Dermis blood vessel endothelial cell (primary cell): ENCODE data around the gene FOXD2. TPM values are rescaled to one million over a fixed set of nuclear protein-coding genes. Genes with fewer than 3 reads are reported as not detected.
A peak's percentile ranks its signal among the peaks of the same experiment; 100 is the strongest.

Experiments used
- DNase-seq: peaks from one replicate; pipeline ENCODE4 v3.0.0; 2010
- total RNA-seq: library from RNA; depleted of rRNA; stranded (reverse); fragments of >200 nt; gene quantifications from 2 replicates; pipeline ENCODE4 v1.2.3, GENCODE V29; 2014

FOXD2 gene
- total RNA-seq, 1 donor from 2014 or later, result under 0.01 TPM

DNA sequence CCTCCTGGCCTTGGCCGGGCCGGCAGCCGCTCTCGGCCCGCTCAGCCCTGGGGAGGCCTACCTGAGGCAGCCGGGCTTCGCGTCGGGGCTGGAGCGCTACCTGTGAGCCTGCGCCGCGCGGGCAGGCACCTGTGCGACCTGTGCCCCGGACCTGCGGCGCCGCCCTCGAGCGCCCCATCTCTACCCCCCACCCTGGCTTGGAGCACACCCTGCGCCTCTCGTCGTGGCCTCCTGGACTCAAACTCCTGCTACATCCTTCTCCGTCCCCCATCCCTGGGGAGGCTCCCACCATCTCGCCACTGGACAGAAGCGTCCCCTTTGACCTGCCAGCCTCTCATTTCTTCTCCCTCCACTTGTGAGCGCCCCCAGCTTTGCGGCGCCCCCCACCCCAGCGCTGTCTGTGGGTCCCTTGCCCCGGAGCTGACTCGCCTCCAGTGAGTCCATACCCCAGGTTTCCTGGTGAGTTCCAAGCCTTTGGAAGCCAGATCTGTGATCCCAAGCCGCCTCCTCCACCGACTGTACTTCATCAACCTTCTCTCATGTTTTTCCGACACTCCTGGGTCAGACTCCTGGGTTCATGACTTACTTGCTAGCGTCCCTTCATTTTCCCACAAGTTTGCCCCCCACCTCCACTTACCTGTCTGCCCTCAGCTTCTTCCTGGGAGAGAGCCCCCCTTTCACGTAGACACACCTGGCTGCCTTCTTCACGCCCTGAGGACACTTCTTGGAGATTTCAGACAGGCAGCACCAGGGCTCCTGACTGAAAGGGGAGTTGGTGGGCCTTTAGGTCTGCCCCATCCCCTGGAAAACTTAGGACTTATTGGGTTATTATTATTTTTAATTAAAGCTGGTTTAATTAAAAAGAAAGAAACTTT is 20.4 kb upstream of the FOXD2 start:
- no peak for DNase-seq

DNA sequence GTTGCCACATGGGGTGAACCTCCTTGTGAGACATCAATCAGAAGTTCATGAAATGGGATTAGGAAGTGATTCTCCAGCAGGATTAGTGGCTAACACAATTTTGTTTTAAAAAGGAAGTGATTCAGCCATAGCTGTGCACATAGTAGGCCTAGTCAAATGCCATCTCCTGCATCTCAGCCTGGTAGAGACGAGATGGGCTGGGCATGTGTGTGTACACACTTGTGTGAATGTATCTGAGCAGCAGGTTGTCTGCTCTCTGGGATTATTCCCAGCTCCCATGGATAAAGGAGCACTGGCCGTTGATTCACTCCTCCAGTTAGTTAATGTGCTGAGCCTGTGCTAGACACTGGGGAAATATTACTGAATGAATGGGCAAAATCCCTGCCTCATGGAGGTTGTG is 19.7 kb upstream of the FOXD2 start:
- DNase-seq, result no peak

DNA sequence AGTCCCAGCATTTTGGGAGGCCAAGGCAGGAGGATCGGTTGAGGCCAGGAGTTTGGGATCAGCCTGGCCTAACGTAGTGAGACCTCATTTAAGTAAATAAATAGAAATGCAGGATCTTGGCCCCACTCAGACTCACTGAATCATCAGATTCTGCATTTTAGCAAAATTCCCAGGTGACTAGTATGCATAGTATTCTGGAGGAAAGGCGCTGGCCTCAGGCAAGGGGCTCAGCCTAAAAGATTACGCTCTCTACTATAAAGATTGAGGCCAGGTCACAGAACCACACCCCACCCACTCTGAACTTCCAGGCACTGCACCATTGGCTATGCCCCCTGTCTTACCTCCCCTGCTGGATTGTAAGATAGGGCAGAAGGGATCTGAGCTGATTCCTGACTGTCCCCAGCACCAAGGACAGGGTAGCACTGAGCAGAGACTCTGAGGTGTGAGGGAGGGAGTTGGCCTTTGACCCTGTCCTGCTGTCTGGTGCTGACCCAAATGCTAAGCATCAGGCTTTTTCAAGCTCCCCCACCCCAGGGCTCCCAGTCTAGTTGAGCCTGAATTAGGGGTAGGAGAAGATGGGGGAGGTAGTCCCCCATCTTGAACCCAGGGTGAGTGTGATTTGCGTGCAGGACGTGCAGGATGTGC is 19.0 kb upstream of the FOXD2 start:
- no peak for DNase-seq

DNA sequence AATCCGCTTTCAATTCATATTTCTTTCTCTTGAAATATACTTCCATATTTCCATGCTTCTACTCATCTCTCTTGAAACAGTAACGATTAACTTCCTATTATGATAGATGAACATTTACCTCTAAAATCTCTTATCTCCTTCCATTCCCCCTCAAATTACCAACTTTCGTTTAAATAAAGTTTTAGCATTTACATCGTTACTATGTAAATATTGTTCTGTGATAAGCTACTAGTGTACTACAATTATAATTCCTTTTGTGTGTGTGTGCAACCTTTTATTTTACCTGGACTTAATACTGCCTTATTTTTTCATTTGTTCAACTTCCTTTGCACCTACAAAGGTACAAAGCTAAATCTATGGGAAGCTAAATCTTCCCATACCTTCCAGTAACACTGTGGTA is 17.3 kb upstream of the FOXD2 start:
- no peak for DNase-seq

DNA sequence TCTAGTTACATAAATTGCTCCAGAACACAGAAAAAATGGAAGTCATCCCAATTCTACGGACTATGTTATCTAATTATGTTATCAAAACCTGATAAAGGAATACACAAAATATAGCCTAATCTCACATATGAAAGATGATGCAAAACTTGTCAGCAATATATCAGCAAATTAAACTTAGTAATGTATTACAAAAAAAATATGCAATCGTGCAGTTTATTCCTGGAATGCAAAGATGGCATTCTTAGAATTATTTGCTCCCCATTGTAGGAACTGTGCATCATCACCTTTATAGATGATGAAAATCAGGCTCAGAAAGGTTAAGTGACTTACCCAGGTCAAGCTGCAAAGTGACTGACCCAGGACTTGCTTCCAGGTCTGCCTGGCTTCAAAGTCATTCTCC is 14.0 kb upstream of the FOXD2 start:
- DNase-seq, result no peak

- DNase-seq, result peak; percentile 64
Observed at GRCh38 chr1:47424336-47424982, 13.4 kb upstream of the FOXD2 start.

GRCh38 chr1:47431534-47431933 is 6.3 kb upstream of the FOXD2 start:
- DNase-seq, result no peak

DNA sequence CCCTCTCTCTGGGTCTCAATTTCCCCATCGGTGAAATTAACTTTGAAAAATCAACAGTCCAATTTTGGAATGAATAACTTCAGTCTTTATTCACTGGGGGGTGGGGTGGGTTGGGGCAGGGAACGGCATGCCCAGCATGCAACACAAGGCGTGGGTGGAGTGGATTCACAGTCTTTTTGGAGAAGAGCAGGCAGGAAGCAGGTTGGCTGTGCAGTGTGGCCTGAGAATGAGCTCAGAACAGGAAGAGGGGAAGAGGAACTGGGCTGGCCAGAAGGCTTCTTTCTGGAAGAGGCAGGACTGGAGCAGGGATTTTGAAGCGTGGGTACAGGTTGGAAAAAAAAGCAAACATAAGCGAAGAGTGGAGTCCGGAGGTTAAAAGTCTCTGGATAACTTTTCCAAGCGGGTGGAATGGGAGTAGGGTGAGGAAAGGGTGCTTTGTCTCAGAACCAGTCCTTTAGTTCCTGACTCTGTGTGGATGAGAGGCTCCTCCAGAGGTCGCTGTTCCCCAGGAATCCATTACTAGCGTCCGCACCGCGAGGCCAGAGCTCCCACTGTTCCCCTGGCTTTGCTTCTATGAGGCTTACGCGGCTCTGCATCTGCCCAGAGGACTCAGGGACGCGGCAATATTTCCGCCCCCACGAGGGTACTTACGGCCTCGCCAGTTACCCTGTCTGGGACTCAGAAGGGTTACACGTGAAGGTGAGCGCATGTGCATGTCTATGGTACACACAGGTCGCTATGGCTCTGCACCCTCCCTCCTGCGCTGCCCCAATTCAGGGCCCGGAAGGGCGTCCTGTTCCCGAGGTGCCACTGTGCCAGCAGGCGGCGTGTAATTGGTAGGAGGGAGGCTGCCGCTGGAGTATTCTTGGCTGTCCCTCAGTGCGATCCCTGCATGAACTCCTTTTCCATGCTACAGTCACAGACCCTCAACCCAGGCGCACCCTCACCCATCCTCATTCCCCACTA is 5.5 kb upstream of the FOXD2 start:
- peak; percentile 88 for DNase-seq

DNA sequence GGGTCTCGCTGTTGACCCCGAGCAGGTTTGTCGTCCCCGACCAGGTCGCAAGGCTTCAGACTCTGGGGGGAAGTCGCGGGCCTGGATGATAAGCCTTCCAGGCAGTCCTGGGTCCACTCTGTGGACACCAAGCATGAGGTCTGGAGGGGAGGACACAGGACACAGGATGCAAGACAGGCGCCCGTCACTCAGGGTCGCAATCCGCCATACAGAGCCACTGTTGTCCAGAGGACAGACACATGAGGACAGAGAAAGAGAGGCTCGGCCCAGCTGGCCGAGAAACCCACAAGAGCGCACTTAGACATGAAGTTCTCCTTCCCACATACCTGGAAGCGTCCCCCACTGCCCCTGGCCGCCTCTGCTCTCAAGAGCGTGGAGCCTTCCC is 4.8 kb upstream of the FOXD2 start:
- DNase-seq, result no peak

- no peak for DNase-seq
Observed at GRCh38 chr1:47433477-47434050, 4.3 kb upstream of the FOXD2 start.

DNA sequence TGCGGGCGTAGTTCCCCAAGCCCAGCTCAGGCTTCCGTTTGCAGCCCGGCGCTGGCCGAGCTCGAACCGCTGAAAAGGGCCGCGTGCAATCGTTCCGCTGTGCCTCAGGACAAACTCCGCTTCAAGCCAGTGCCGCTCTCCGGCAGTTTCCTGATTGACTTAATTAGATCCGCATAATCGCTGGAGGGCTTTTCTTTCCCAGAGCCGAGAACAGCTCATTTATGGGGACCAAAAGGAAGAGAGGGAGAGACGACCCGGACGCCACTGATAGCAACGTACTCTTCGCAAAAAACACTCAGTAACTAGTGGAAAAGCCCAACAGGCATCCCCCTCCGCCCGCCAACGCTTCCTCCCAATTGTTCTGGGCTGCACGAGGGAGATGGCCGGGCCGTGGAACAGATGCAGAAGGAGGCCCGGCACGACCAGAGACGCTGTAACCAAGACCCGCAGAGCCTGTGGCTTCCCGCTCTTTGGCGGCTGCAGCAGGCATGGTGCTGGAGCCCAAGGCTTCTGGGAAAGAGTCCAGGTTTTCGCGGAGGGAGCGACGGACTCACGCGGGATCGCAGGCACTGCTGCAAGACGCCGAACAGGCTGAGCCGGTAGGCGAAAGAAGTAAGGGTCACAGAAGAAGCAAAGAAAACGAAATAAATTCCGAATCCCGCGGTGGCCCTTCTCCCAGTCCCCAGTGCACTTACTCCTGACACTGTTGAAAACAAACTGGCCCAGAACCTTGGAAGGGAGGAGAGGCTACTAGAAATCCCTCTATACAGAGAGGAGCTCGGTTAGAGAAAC is 3.6 kb upstream of the FOXD2 start:
- peak; percentile 45 for DNase-seq

DNA sequence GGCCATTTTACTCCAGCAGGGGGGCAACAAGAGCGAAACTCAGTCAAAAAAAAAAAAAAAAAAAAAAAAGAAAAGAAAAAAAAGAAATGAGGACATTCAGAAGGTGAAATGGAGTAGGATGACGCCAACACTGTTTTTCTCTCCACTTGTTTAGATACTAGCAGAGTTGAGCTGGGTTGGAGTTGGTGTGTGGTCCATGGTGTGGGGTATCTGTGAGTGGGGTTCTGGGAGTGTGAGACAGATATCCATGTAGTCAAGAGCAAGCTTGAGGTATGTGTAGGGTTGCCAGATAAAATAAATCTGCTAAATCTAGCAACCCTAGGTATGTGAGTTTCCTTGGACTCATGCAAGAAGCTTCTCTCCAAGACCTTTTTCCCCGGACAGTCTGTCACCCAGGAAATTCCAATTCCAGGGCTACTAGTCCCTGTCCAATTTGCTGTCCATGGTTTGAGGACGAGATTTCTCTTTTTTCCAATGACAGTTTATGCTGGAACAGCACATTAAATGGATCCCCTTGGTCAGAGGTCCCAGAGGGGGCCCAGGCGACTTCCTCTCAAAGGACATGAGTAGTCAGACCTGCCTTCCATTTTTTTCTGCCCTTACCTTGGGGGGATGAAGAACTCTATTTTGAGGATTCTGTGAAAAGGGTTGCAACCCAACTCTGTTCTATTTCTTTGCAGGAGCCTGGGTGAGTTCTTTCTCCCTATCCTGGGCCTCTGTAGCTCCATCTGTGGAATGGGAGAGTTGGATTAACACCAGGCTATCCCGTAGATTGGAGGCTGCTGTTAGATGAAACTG is 2.1 kb upstream of the FOXD2 start:
- no peak for DNase-seq

GRCh38 chr1:47436304-47436978 is 1.4 kb upstream of the FOXD2 start:
- DNase-seq, result peak; percentile 84

- DNase-seq, result peak; percentile 41
Observed at GRCh38 chr1:47436979-47437446, 831 bp upstream of the FOXD2 start.

GRCh38 chr1:47438165-47439016 is 547 bp downstream of the FOXD2 start:
- DNase-seq, result no peak

DNA sequence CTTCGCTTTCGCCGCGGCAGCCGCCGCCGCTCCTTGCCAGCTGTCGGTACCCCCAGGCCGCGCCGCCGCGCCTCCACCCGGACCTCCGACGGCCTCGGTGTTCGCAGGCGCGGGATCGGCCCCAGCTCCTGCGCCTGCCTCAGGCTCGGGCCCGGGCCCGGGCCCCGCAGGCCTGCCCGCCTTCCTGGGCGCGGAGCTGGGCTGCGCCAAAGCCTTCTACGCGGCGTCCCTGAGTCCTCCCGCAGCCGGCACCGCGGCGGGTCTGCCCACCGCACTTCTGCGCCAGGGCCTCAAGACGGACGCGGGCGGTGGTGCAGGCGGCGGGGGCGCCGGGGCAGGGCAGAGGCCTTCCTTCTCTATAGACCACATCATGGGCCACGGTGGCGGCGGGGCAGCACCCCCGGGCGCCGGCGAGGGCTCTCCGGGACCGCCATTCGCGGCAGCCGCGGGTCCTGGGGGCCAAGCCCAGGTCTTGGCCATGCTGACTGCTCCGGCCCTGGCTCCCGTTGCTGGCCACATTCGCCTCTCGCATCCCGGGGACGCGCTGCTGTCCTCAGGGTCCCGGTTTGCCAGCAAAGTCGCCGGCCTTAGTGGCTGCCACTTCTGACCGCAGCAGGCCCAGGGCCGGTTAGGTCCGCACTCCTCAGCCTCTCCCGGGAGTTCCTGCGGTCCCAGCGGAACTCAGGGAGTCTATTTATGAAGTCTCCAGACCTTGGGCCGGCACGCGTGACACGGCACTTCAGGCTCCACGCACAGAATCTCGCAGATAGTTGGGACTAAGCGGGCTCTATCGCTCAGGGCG is 1.4 kb downstream of the FOXD2 start:
- no peak for DNase-seq

GRCh38 chr1:47439819-47440598 is 2.2 kb downstream of the FOXD2 start:
- no peak for DNase-seq
